HepG2 (cell line): ENCODE results near the gene STK32C. TPM values are rescaled to one million over a fixed set of nuclear protein-coding genes. Genes with fewer than 3 reads are reported as not detected.

Source experiments
- ATAC-seq: fragments of 200-7000 bp; cut with Tn5 transposase; 3 replicates; pipeline ENCODE4 v1.9.1; 2020; ENCODE audit warnings: mild to moderate bottlenecking, moderate library complexity
- BruUV-seq: library from RNA; stranded (reverse); fragments of 400-500 nt; replicated peaks from 2 replicates; lab custom pipeline; 2021; lab: Mats Ljungman, UMichigan
- CTCF ChIA-PET: fragments of 300-600 bp; formaldehyde crosslinking; extraction: SDS; loops from one replicate; lab custom pipeline; 2021; ENCODE audit warnings: low total read pairs, inconsistent platforms, low intra/inter-chr PET ratio; lab: Yijun Ruan, JAX
- POLR2A ChIA-PET: fragments of 350-600 bp; sonication (Branson Sonifier 250); formaldehyde crosslinking; loops from one replicate; lab custom pipeline; 2020; ENCODE audit warnings: antibody characterized with exemption, inconsistent platforms; lab: Yijun Ruan, JAX
- DNase-seq: peaks from one replicate; pipeline ENCODE4 v3.0.0-alpha.2; 2015; ENCODE audit warnings: low spot score
- FAIRE-seq: peaks from 3 replicates; lab custom pipeline; 2011; peaks lifted over from hg19 to GRCh38; lab: Jason Lieb, UNC
- H2AFZ ChIP-seq: one replicate; pipeline ENCODE4 v1.6.1; 2011; ENCODE audit warnings: low read length, inconsistent platforms
- H3K27ac ChIP-seq: fragments of 300-600 bp; 3 replicates; pipeline ENCODE4 v1.8.0; 2011; ENCODE audit warnings: mixed run types, mild to moderate bottlenecking, mixed read lengths, low read length, inconsistent platforms; ENCODE audit not compliant: insufficient read depth; ENCODE audit errors: extremely low read length
- H3K27me3 ChIP-seq, 2 experiments: fragments of 200-600 bp in 1 of 2; 2 replicates in 1 of 2; 3 replicates in 1 of 2; pipeline versions ENCODE4 v1.6.0 to v1.8.0; 2011; ENCODE audit warnings: low read length in 2 of 2, mild to moderate bottlenecking in 2 of 2, moderate library complexity in 2 of 2, inconsistent platforms in 1 of 2; ENCODE audit not compliant: insufficient read depth in 2 of 2, control insufficient read depth in 1 of 2
- H3K36me3 ChIP-seq, 2 experiments: fragments of 200-600 bp in 1 of 2; replicated peaks in 1 of 2; 2 replicates in 1 of 2; 3 replicates in 1 of 2; pipeline versions ENCODE4 v1.5.1 to v1.8.0; 2011; ENCODE audit warnings: low read length in 2 of 2, inconsistent platforms in 1 of 2; ENCODE audit not compliant: insufficient read depth in 2 of 2, control insufficient read depth in 1 of 2
- H3K4me1 ChIP-seq: 2 replicates; pipeline ENCODE4 v1.5.1; 2012; ENCODE audit warnings: low read length, inconsistent platforms; ENCODE audit not compliant: insufficient read depth
- H3K4me2 ChIP-seq: 2 replicates; pipeline ENCODE4 v1.6.0; 2011; ENCODE audit warnings: low read depth, low read length, inconsistent platforms
- H3K4me3 ChIP-seq, 3 experiments: fragments of 200-600 bp in 1 of 3; sonication (generic), shearing (Covaris generic) in 1 of 3; replicated peaks in 1 of 3; 2 replicates each; pipeline ENCODE4 v1.5.1; 2011 to 2016; ENCODE audit warnings: low read length in 3 of 3, inconsistent platforms in 2 of 3, low read depth in 2 of 3, mild to moderate bottlenecking in 2 of 3, control low read depth in 1 of 3, mixed read lengths in 1 of 3; ENCODE audit not compliant: insufficient read depth in 1 of 3
- H3K79me2 ChIP-seq: one replicate; pipeline ENCODE4 v1.6.1; 2011; ENCODE audit warnings: low read length, inconsistent platforms; ENCODE audit not compliant: insufficient read depth
- H3K9ac ChIP-seq: 2 replicates; pipeline ENCODE4 v1.6.0; 2011; ENCODE audit warnings: mild to moderate bottlenecking, low read depth, low read length, inconsistent platforms; ENCODE audit not compliant: insufficient read depth
- H3K9me3 ChIP-seq: 2 replicates; pipeline ENCODE4 v1.5.1; 2012; ENCODE audit warnings: mild to moderate bottlenecking, low read length
- H4K20me1 ChIP-seq: 2 replicates; pipeline ENCODE4 v1.6.0; 2011; ENCODE audit warnings: inconsistent platforms, mild to moderate bottlenecking, low read length, moderate library complexity; ENCODE audit not compliant: insufficient read depth
- CENPT ChIP-seq: sonication (generic); formaldehyde crosslinking; IDR thresholded peaks from 2 replicates; pipeline ENCODE4 v1.8.0; 2022; ENCODE audit warnings: low read depth, mild to moderate bottlenecking, moderate library complexity, missing genetic modification reagents
- CENPX ChIP-seq: sonication (generic); formaldehyde crosslinking; IDR thresholded peaks from 2 replicates; pipeline ENCODE4 v1.9.0; 2021; ENCODE audit warnings: mild to moderate bottlenecking, missing genetic modification reagents, moderate library complexity
- KAT2B ChIP-seq: fragments of 150-350 bp; IDR thresholded peaks from 2 replicates; pipeline ENCODE4 v1.6.1; 2014; ENCODE audit warnings: low read depth, low read length, borderline replicate concordance
- KLF9 ChIP-seq: IDR thresholded peaks from 2 replicates; pipeline ENCODE4 v1.6.1; 2016; ENCODE audit warnings: low read depth
- MAFG ChIP-seq: sonication (generic); formaldehyde crosslinking; IDR thresholded peaks from 2 replicates; pipeline ENCODE4 v1.5.1; 2020; ENCODE audit warnings: mild to moderate bottlenecking, missing genetic modification reagents
- SMARCE1 ChIP-seq: fragments of 450-650 bp; IDR thresholded peaks from 2 replicates; pipeline ENCODE4 v1.6.1; 2017; ENCODE audit warnings: borderline replicate concordance
- SOX5 ChIP-seq: IDR thresholded peaks from 2 replicates; pipeline ENCODE4 v1.6.1; 2016; ENCODE audit warnings: borderline replicate concordance
- ZMAT3 ChIP-seq: sonication (generic); formaldehyde crosslinking; conservative IDR thresholded peaks from 2 replicates; pipeline ENCODE4 v1.7.0; 2021; ENCODE audit warnings: missing genetic modification reagents
- ZMYM2 ChIP-seq: sonication (generic); formaldehyde crosslinking; IDR thresholded peaks from 2 replicates; pipeline ENCODE4 v1.8.0; 2022; ENCODE audit warnings: mild to moderate bottlenecking, missing genetic modification reagents
- ZNF232 ChIP-seq: sonication (generic); formaldehyde crosslinking; IDR thresholded peaks from 2 replicates; pipeline ENCODE4 v1.4.0; 2020; ENCODE audit warnings: missing genetic modification reagents, borderline replicate concordance
- ZNF264 ChIP-seq: sonication (generic); formaldehyde crosslinking; IDR thresholded peaks from 2 replicates; pipeline ENCODE4 v1.4.0; 2020; ENCODE audit warnings: missing genetic modification reagents
- ZNF414 ChIP-seq: sonication (generic); formaldehyde crosslinking; IDR thresholded peaks from 2 replicates; pipeline ENCODE4 v1.5.0; 2020; ENCODE audit warnings: missing genetic modification reagents
- ZNF547 ChIP-seq: sonication (generic); formaldehyde crosslinking; IDR thresholded peaks from 2 replicates; pipeline ENCODE4 v1.5.1; 2020; ENCODE audit warnings: mild to moderate bottlenecking, missing genetic modification reagents
- ZNF775 ChIP-seq: sonication (generic); formaldehyde crosslinking; IDR thresholded peaks from 2 replicates; pipeline ENCODE4 v1.4.0; 2020; ENCODE audit warnings: missing genetic modification reagents, mild to moderate bottlenecking, moderate library complexity, borderline replicate concordance
- WGBS: methylation state at CpG from one replicate; pipeline ENCODE4 v1.1.6; 2017; ENCODE audit warnings: low lambda C conversion rate; 5-methylcytosine and 5-hydroxymethylcytosine counted together
- in situ Hi-C: cut with HindIII; loops from 2 replicates; pipeline ENCODE4 v1.10.0; 2017; ENCODE audit warnings: low pct_unique_long_range_greater_than_20kb; ENCODE audit not compliant: extremely low pct_ligation_motif_present
- intact Hi-C: fragments of 100-400 bp; cut with micrococcal nuclease; formaldehyde crosslinking; loops from one replicate; pipeline ENCODE4 v1.10.0; 2022; ENCODE audit not compliant: unreplicated experiment
- polyA plus RNA-seq, 8 experiments: library from polyadenylated mRNA; depleted of rRNA in 3 of 8; stranded (reverse) in 7 of 8; unstranded in 1 of 8; fragments of >200 nt; fragmentation: Illumina TruSeq in 4 of 8; extraction: Trizol in 4 of 8; gene quantifications; 2 replicates each; pipeline versions ENCODE4 v1.2.1 to v1.2.3, GENCODE V29; 2011 to 2016; ENCODE audit warnings: low read depth in 4 of 8, missing spikeins in 1 of 8, mixed read lengths in 1 of 8; ENCODE audit not compliant: insufficient read depth in 1 of 8
- total RNA-seq, 5 experiments: library from RNA; depleted of rRNA; stranded (reverse); fragments of >200 nt; fragmentation: Illumina TruSeq; extraction: Trizol; gene quantifications; 2 replicates each; pipeline ENCODE4 v1.2.3, GENCODE V29; 2016; ENCODE audit warnings: low read depth in 1 of 5

STK32C gene
- total and polyA plus RNA-seq, 2 of the 13 experiments (the other 11 are each of a cell fraction or from before 2014, with no cell fraction given) = 10.9 to 19.4 TPM

GRCh38 chr10:132275426-132276178, 32.1 kb downstream of the STK32C start (continued):
- TF ChIP-seq CENPX (CRISPR knock-in tag) = no peak
- TF ChIP-seq ZNF414 = no peak
- TF ChIP-seq CENPT = no peak

GRCh38 chr10:132274986-132275385, 32.8 kb downstream of the STK32C start:
- no peak overlapping the region for H3K4me2 ChIP-seq
- peaks cover 9% of the 10 kb centered on the region for H3K4me1 ChIP-seq
- 80% methylated on average over 1 of the region's 9 CpGs for WGBS
- no peak overlapping the region for H3K4me3 ChIP-seq
- no peak for ATAC-seq
- no peaks in the 10 kb centered on the region; the same call in 1 of the 2 replicates for H4K20me1 ChIP-seq
- H2AFZ ChIP-seq = no peak overlapping the region
- no peak for DNase-seq
- no peaks in the 10 kb centered on the region for H3K36me3 ChIP-seq
- ChIA-PET CTCF (no interaction called here), POLR2A (no interaction called here)
- TF ChIP-seq KAT2B (no peak), ZNF775 (CRISPR knock-in tag) (no peak), SMARCE1 (no peak), ZNF232 (CRISPR knock-in tag) (no peak), ZMAT3 (CRISPR knock-in tag) (no peak), MAFG (CRISPR knock-in tag) (no peak), KLF9 (CRISPR knock-in tag) (no peak), ZMYM2 (CRISPR knock-in tag) (no peak), ZNF264 (CRISPR knock-in tag) (no peak), ZNF547 (CRISPR knock-in tag) (no peak), SOX5 (CRISPR knock-in tag) (no peak)
- H3K27ac ChIP-seq = no peak overlapping the region
- H3K9me3 ChIP-seq = no peaks in the 10 kb centered on the region
- H3K9ac ChIP-seq = no peak overlapping the region
- no peaks in the 10 kb centered on the region; a peak in 1 of 5 replicates for H3K27me3 ChIP-seq
- H3K79me2 ChIP-seq = no peaks in the 10 kb centered on the region
- intact Hi-C loops = no loop called here
- in situ Hi-C loops = no loop called here
- FAIRE-seq = no peak
- BruUV-seq = no TSS peak
